ENCODE measurements around the gene PACSIN1.

The PACSIN1 gene

DNA sequence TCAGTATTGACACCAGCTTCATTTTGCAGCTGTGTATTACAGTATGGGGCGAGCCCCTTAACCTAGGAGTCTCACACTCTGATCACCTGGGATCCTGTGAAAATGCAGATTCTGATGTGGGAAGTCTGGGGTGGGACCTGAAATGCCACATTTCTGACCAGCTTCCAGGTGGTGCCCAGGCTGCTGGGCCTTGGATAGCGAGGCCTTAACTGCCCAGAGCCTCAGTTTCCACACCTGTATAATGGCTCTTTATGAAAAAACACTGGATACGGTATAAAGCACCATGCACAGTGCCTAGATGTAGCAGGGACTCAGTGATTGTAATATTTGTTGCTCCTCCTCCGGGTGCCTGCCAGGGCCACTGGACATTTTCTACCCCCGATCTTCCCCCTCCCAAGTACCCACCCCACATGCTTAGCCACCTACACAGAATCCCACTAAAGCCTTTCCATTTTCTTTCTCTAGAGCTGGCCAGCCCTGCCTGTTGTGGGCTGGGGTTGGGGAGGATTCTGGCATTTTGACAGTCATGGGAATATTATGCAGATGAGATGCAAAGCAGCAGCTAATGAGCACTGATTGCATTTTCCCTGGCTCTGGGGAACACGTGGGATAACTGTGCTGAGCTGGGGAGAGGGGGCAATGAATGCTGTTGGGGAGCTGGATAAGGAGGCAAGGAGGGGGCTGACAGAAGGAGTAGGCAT lies 45.5 kb downstream of the PACSIN1 start:
- Histone ChIP-seq H4K20me1 (ENCODE audit: insufficient read depth, low read length) (no peaks in the 10 kb centered on the region), H3K4me2 (ENCODE audit: low read length) (no peak overlapping the region), H3K4me1 (ENCODE audit: low read length) (no peaks in the 10 kb centered on the region), H3K27me3 (ENCODE audit: low read depth, low read length) (no peaks in the 10 kb centered on the region), H3K36me3 (replicated peaks; ENCODE audit: low read depth, low read length) (no peaks in the 10 kb centered on the region), H3K9ac (ENCODE audit: low read length) (no peak overlapping the region), H3K27ac (ENCODE audit: low read length) (no peak overlapping the region), H3K4me3 (ENCODE audit: low read length) (no peak overlapping the region), H3K79me2 (ENCODE audit: low read length) (no peaks in the 10 kb centered on the region), H3K9me3 (ENCODE audit: insufficient read depth, low read length) (no peaks in the 10 kb centered on the region), H2AFZ (ENCODE audit: low read depth, low read length) (no peak overlapping the region)
- TF ChIP-seq, protein P1, sequence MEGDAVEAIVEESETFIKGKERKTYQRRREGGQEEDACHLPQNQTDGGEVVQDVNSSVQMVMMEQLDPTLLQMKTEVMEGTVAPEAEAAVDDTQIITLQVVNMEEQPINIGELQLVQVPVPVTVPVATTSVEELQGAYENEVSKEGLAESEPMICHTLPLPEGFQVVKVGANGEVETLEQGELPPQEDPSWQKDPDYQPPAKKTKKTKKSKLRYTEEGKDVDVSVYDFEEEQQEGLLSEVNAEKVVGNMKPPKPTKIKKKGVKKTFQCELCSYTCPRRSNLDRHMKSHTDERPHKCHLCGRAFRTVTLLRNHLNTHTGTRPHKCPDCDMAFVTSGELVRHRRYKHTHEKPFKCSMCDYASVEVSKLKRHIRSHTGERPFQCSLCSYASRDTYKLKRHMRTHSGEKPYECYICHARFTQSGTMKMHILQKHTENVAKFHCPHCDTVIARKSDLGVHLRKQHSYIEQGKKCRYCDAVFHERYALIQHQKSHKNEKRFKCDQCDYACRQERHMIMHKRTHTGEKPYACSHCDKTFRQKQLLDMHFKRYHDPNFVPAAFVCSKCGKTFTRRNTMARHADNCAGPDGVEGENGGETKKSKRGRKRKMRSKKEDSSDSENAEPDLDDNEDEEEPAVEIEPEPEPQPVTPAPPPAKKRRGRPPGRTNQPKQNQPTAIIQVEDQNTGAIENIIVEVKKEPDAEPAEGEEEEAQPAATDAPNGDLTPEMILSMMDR (IDR thresholded peaks at IDR 0.05; ENCODE audit: low read depth, low read length): no peak
- no peak for TF ChIP-seq EZH2phosphoT487 (IDR thresholded peaks at IDR 0.05; ENCODE audit: low read depth)

GRCh38 chr6:34511915-34512737 lies 46.2 kb downstream of the PACSIN1 start:
- H4K20me1 ChIP-seq (ENCODE audit: insufficient read depth, low read length): no peaks in the 10 kb centered on the region
- no peaks in the 10 kb centered on the region for H3K27me3 ChIP-seq (ENCODE audit: low read depth, low read length)
- no peaks in the 10 kb centered on the region for H3K9me3 ChIP-seq (ENCODE audit: insufficient read depth, low read length)
- no peaks in the 10 kb centered on the region for H3K36me3 ChIP-seq (replicated peaks; ENCODE audit: low read depth, low read length)
- no peaks in the 10 kb centered on the region for H3K4me1 ChIP-seq (ENCODE audit: low read length)
- H3K4me2 ChIP-seq (ENCODE audit: low read length): no peak overlapping the region
- H3K79me2 ChIP-seq (ENCODE audit: low read length): no peaks in the 10 kb centered on the region
- H3K27ac ChIP-seq (ENCODE audit: low read length): no peak overlapping the region
- H2AFZ ChIP-seq (ENCODE audit: low read depth, low read length): no peak overlapping the region
- H3K4me3 ChIP-seq (ENCODE audit: low read length): no peak overlapping the region
- H3K9ac ChIP-seq (ENCODE audit: low read length): no peak overlapping the region
- no peak for TF ChIP-seq EZH2phosphoT487 (IDR thresholded peaks at IDR 0.05; ENCODE audit: low read depth)
- TF ChIP-seq, protein P1 (IDR thresholded peaks at IDR 0.05; ENCODE audit: low read depth, low read length): no peak

GRCh38 chr6:34512738-34513115 lies 46.9 kb downstream of the PACSIN1 start:
- no peaks in the 10 kb centered on the region for H4K20me1 ChIP-seq (ENCODE audit: insufficient read depth, low read length)
- no peaks in the 10 kb centered on the region for H3K9me3 ChIP-seq (ENCODE audit: insufficient read depth, low read length)
- H2AFZ ChIP-seq (ENCODE audit: low read depth, low read length): no peak overlapping the region
- no peaks in the 10 kb centered on the region for H3K36me3 ChIP-seq (replicated peaks; ENCODE audit: low read depth, low read length)
- no peak overlapping the region for H3K4me3 ChIP-seq (ENCODE audit: low read length)
- H3K4me2 ChIP-seq (ENCODE audit: low read length): no peak overlapping the region
- no peaks in the 10 kb centered on the region for H3K4me1 ChIP-seq (ENCODE audit: low read length)
- H3K9ac ChIP-seq (ENCODE audit: low read length): no peak overlapping the region
- no peak for TF ChIP-seq EZH2phosphoT487 (IDR thresholded peaks at IDR 0.05; ENCODE audit: low read depth)
- TF ChIP-seq, protein P1 (IDR thresholded peaks at IDR 0.05; ENCODE audit: low read depth, low read length): no peak
- H3K79me2 ChIP-seq (ENCODE audit: low read length): no peaks in the 10 kb centered on the region
- no peak overlapping the region for H3K27ac ChIP-seq (ENCODE audit: low read length)
- no peaks in the 10 kb centered on the region for H3K27me3 ChIP-seq (ENCODE audit: low read depth, low read length)

- no peak overlapping the region for H3K4me2 ChIP-seq (ENCODE audit: low read length)
- H3K79me2 ChIP-seq (ENCODE audit: low read length): no peaks in the 10 kb centered on the region
Observed at GRCh38 chr6:34513646-34514045, 47.8 kb downstream of the PACSIN1 start.

More at GRCh38 chr6:34513646-34514045, 47.8 kb downstream of the PACSIN1 start:
- H4K20me1 ChIP-seq (ENCODE audit: insufficient read depth, low read length): no peaks in the 10 kb centered on the region
- H2AFZ ChIP-seq (ENCODE audit: low read depth, low read length): no peak overlapping the region
- no peaks in the 10 kb centered on the region for H3K27me3 ChIP-seq (ENCODE audit: low read depth, low read length)
- TF ChIP-seq, protein P1 (IDR thresholded peaks at IDR 0.05; ENCODE audit: low read depth, low read length): no peak
- no peak for TF ChIP-seq EZH2phosphoT487 (IDR thresholded peaks at IDR 0.05; ENCODE audit: low read depth)
- H3K27ac ChIP-seq (ENCODE audit: low read length): no peak overlapping the region
- H3K36me3 ChIP-seq (replicated peaks; ENCODE audit: low read depth, low read length): no peaks in the 10 kb centered on the region
- H3K4me3 ChIP-seq (ENCODE audit: low read length): no peak overlapping the region
- no peak overlapping the region for H3K9ac ChIP-seq (ENCODE audit: low read length)
- no peaks in the 10 kb centered on the region for H3K9me3 ChIP-seq (ENCODE audit: insufficient read depth, low read length)
- no peaks in the 10 kb centered on the region for H3K4me1 ChIP-seq (ENCODE audit: low read length)
